K562 (cell line): Measurements from ENCODE around the gene NEURL1. TPM values are rescaled to one million over a fixed set of nuclear protein-coding genes. Genes with fewer than 3 reads are reported as not detected.

Experiments
- BRD4 ChIP-seq: fragments of 200-600 bp; sonication (generic); IDR thresholded peaks from 2 replicates; pipeline ENCODE4 v1.6.1; 2017; ENCODE audit warnings: inconsistent platforms
- DMBX1 ChIP-seq: fragments of 250-450 bp; sonication (Bioruptor Pico); IDR thresholded peaks from 2 replicates; pipeline ENCODE4 v1.8.0; 2022; ENCODE audit warnings: inconsistent platforms, mild to moderate bottlenecking, moderate library complexity, borderline replicate concordance
- HDAC1 ChIP-seq, 2 experiments: fragments of 450-650 bp; IDR thresholded peaks; 2 replicates each; pipeline ENCODE4 v1.6.1; 2016 to 2017; ENCODE audit warnings: inconsistent platforms in 1 of 2, mild to moderate bottlenecking in 1 of 2, moderate library complexity in 1 of 2
- HINFP ChIP-seq: fragments of 450-650 bp; conservative IDR thresholded peaks from 2 replicates; pipeline ENCODE4 v1.6.1; 2016; ENCODE audit warnings: missing genetic modification characterization, low read depth, mild to moderate bottlenecking, control low read depth, missing compliant biosample characterization
- HNRNPH1 ChIP-seq: fragments of 200-400 bp; formaldehyde crosslinking; optimal IDR thresholded peaks from 2 replicates; pipeline ENCODE3; 2017; ENCODE audit warnings: low read depth, mild to moderate bottlenecking, low read length, moderate library complexity
- KLF1 ChIP-seq: fragments of 450-650 bp; IDR thresholded peaks from 2 replicates; pipeline ENCODE4 v1.6.1; 2016; ENCODE audit warnings: missing genetic modification characterization, missing compliant biosample characterization
- MITF ChIP-seq: IDR thresholded peaks from 2 replicates; pipeline ENCODE4 v1.6.1; 2014; ENCODE audit warnings: antibody characterized with exemption
- MTA2 ChIP-seq: fragments of 450-650 bp; IDR thresholded peaks from 2 replicates; pipeline ENCODE4 v1.6.1; 2016; ENCODE audit warnings: low read depth
- NCOA1 ChIP-seq: fragments of 450-650 bp; IDR thresholded peaks from 2 replicates; pipeline ENCODE4 v1.6.1; 2016; ENCODE audit warnings: low read depth
- NFE2L1 ChIP-seq: fragments of 450-650 bp; IDR thresholded peaks from 2 replicates; pipeline ENCODE4 v1.6.1; 2016; ENCODE audit warnings: missing genetic modification characterization, low read depth, mild to moderate bottlenecking, missing compliant biosample characterization, moderate library complexity, borderline replicate concordance
- RBM17 ChIP-seq: fragments of 200-400 bp; formaldehyde crosslinking; IDR thresholded peaks from 2 replicates; pipeline ENCODE4 v1.6.1; 2017; ENCODE audit warnings: low read depth, mild to moderate bottlenecking, low read length, borderline replicate concordance
- SMAD3 ChIP-seq: fragments of 450-650 bp; formaldehyde crosslinking; conservative IDR thresholded peaks from 2 replicates; pipeline ENCODE4 v1.4.0; 2020; ENCODE audit warnings: mild to moderate bottlenecking
- SMAD4 ChIP-seq: fragments of 250-450 bp; sonication (Bioruptor Pico); conservative IDR thresholded peaks from 2 replicates; pipeline ENCODE4 v1.8.0; 2021; ENCODE audit warnings: inconsistent platforms, mild to moderate bottlenecking, moderate library complexity
- ZNF23 ChIP-seq: fragments of 250-450 bp; sonication (Bioruptor Pico); IDR thresholded peaks from 2 replicates; pipeline ENCODE4 v1.4.0; 2020; ENCODE audit warnings: mild to moderate bottlenecking
- ZNF316 ChIP-seq: fragments of 450-650 bp; IDR thresholded peaks from 2 replicates; pipeline ENCODE4 v1.6.1; 2016
- ZNF583 ChIP-seq: fragments of 250-450 bp; sonication (Bioruptor Pico); IDR thresholded peaks from 2 replicates; pipeline ENCODE4 v1.4.0; 2020
- polyA plus RNA-seq, 8 experiments: library from polyadenylated mRNA; depleted of rRNA in 4 of 8; stranded (reverse) in 5 of 8; unstranded in 3 of 8; fragments of >200 nt; fragmentation: Nextera tagmentation in 2 of 8; fragmentation: Illumina TruSeq in 1 of 8; extraction: Ambion mirVana in 2 of 8; extraction: Trizol in 1 of 8; gene quantifications; 2 replicates each; pipeline versions ENCODE4 v1.2.1 to v1.2.3, GENCODE V29; 2011 to 2014; ENCODE audit warnings: inconsistent platforms in 1 of 8, missing spikeins in 1 of 8
- total RNA-seq, 7 experiments: library from RNA; depleted of rRNA in 6 of 7; stranded (reverse); fragments of >200 nt in 6 of 7; fragmentation: Illumina TruSeq in 2 of 7; extraction: Trizol in 2 of 7; gene quantifications; 2 replicates each; pipeline versions ENCODE4 v1.2.1 to v1.2.3, GENCODE V29; 2011 to 2021; ENCODE audit warnings: low replicate concordance in 1 of 7
- TF ChIP-seq, protein P1 (sequence below): sonication (generic); formaldehyde crosslinking; IDR thresholded peaks from 2 replicates; pipeline ENCODE4 v1.8.0; 2022; ENCODE audit warnings: missing genetic modification reagents, mild to moderate bottlenecking, moderate library complexity, borderline replicate concordance
- TF ChIP-seq, protein P2 (sequence below), 3 experiments: IDR thresholded peaks in 2 of 3; conservative IDR thresholded peaks in 1 of 3; 2 replicates each; pipeline ENCODE4 v1.5.1; 2011 to 2012; ENCODE audit warnings: low read length in 3 of 3, mild to moderate bottlenecking in 3 of 3, control low read depth in 2 of 3, improper control_type of control experiment in 1 of 3, inconsistent platforms in 1 of 3, low read depth in 1 of 3, mixed read lengths in 1 of 3, moderate library complexity in 1 of 3; ENCODE audit not compliant: insufficient read depth in 2 of 3
- TF ChIP-seq, protein P3 (sequence below), 2 experiments: fragments of 200-800 bp in 1 of 2; sonication (Bioruptor generic) in 1 of 2; sonication (generic) in 1 of 2; formaldehyde crosslinking in 1 of 2; IDR thresholded peaks in 1 of 2; conservative IDR thresholded peaks in 1 of 2; 2 replicates each; pipeline versions ENCODE4 v1.5.0 to v1.6.1; 2016 to 2020; ENCODE audit warnings: missing compliant biosample characterization in 1 of 2, missing genetic modification characterization in 1 of 2, missing genetic modification reagents in 1 of 2

NEURL1 gene
- total and polyA plus RNA-seq, 9 of the 15 experiments (the other 6 are each of a cell fraction or from before 2014, with no cell fraction given): 0.01 to 0.45 (median 0.16) TPM; not detected in 5

DNA sequence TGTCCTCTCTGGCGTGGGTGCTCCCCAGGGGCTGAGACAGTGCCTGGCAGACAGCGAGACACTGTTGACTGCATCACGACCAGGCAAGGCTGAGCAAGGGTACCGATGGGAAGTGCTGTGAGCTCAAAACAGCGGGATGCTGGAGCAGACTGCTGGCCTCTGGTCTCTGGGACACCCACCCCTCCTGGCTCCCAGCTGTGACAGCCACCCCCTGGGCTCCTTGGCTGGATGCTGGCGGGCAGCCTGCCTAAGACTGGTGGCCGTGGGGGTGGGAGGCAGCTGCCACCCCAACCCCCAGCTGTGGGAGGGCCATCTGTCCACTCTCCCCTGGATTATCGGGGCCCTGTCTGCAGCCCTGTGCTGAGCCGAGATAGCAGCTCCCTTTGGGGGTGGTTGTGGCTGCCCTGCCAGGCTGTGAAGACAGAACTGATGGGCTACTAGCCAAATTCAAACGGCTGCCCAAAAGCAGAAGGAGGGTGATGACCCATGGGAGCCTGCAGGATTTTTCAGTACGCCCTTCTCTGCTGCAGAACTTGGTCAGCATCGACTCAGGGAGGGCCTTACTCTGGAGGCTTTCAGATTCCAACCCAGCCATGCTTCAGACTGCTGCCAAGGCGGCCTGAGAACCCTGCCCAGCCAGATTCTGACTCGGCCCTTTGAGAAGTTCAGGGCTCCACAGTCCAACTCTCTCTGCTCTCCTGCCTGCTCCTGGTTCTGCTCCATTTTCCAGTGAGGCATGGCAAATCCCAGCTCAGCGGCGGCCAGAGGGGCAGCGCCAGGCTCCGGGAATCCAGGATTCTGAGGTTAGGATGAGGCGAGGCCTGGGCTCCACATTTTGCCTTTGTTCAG is 125.3 kb downstream of the NEURL1 start (continued):
- TF ChIP-seq NFE2L1 (tag): no peak
- TF ChIP-seq HINFP (tag): no peak
- peak in 1 of 2 experiments; percentile 71; a peak in 2 of 4 replicates for TF ChIP-seq HDAC1 (IDR thresholded peaks at IDR 0.05)
- no peak for TF ChIP-seq BRD4
- no peak for TF ChIP-seq ZNF23 (CRISPR knock-in tag)
- TF ChIP-seq KLF1 (tag): no peak
- TF ChIP-seq ZNF583 (CRISPR knock-in tag): no peak
- TF ChIP-seq, protein P1, sequence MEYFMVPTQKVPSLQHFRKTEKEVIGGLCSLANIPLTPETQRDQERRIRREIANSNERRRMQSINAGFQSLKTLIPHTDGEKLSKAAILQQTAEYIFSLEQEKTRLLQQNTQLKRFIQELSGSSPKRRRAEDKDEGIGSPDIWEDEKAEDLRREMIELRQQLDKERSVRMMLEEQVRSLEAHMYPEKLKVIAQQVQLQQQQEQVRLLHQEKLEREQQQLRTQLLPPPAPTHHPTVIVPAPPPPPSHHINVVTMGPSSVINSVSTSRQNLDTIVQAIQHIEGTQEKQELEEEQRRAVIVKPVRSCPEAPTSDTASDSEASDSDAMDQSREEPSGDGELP: peak; percentile 95
- TF ChIP-seq, protein P2, sequence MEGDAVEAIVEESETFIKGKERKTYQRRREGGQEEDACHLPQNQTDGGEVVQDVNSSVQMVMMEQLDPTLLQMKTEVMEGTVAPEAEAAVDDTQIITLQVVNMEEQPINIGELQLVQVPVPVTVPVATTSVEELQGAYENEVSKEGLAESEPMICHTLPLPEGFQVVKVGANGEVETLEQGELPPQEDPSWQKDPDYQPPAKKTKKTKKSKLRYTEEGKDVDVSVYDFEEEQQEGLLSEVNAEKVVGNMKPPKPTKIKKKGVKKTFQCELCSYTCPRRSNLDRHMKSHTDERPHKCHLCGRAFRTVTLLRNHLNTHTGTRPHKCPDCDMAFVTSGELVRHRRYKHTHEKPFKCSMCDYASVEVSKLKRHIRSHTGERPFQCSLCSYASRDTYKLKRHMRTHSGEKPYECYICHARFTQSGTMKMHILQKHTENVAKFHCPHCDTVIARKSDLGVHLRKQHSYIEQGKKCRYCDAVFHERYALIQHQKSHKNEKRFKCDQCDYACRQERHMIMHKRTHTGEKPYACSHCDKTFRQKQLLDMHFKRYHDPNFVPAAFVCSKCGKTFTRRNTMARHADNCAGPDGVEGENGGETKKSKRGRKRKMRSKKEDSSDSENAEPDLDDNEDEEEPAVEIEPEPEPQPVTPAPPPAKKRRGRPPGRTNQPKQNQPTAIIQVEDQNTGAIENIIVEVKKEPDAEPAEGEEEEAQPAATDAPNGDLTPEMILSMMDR (IDR thresholded peaks at IDR 0.05 in 2 of 3, conservative IDR thresholded peaks at IDR 0.05 in 1 of 3; ENCODE audit: insufficient read depth in 2 of 3, low read depth in 1 of 3, low read length in 3 of 3): no peak
- no peak for TF ChIP-seq ZNF316
- no peak for TF ChIP-seq HNRNPH1
- TF ChIP-seq DMBX1 (CRISPR knock-in tag): peak; percentile 60; the same call in 1 of the 2 replicates
- peak; percentile 93 for TF ChIP-seq SMAD4 (CRISPR knock-in tag)
- peak; percentile 74; the same call in 1 of the 2 replicates for TF ChIP-seq NCOA1
- 0 out of 2 replicates have a peak, but pooled peaks have one; percentile 66 for TF ChIP-seq SMAD3 (CRISPR knock-in tag)
- TF ChIP-seq MTA2: peak; percentile 88
- TF ChIP-seq, protein P3, sequence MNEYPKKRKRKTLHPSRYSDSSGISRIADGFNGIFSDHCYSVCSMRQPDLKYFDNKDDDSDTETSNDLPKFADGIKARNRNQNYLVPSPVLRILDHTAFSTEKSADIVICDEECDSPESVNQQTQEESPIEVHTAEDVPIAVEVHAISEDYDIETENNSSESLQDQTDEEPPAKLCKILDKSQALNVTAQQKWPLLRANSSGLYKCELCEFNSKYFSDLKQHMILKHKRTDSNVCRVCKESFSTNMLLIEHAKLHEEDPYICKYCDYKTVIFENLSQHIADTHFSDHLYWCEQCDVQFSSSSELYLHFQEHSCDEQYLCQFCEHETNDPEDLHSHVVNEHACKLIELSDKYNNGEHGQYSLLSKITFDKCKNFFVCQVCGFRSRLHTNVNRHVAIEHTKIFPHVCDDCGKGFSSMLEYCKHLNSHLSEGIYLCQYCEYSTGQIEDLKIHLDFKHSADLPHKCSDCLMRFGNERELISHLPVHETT (CRISPR knock-in tag; conservative IDR thresholded peaks at IDR 0.05 in 1 of 2, IDR thresholded peaks at IDR 0.05 in 1 of 2): peak in 1 of 2 experiments; percentile 90; a peak in 2 of 4 replicates
- TF ChIP-seq MITF: peak; percentile 31; the same call in 1 of the 2 replicates
- TF ChIP-seq RBM17: no peak
